ENCODE measurements around the gene NAAA. TPM values are rescaled to one million over a fixed set of nuclear protein-coding genes. Genes with fewer than 3 reads are reported as not detected.

The NAAA gene
- total RNA-seq, 2 donors from 2014 or later = 10.5 to 19.7 TPM

DNA sequence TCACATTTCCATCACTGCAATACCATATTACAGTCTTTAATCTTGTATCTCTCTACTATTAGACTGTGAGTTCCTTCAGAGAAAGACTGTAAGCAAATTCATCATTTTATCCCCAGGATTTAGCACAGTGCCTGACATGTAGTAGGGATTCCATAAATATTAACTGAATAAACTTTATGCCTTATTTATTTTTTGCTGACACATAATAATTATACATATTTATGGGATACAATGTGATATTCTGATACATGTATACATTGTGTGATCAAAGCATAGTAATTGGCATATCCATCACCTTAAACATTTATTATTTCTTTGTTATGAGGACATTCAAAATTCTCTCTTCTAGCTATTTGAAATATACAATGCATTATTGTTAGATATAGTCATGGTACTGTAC is 42.3 kb downstream of the NAAA start:
- intact Hi-C loops (cut with DNase I) = no loop called here
- no peak for DNase-seq
- Histone ChIP-seq H3K36me3 (replicated peaks in 1 of 2; ENCODE audit: insufficient read depth in 1 of 2, low read depth in 2 of 2) (no peaks in the 10 kb centered on the region), H3K27me3 (no peaks in the 10 kb centered on the region), H3K27ac (no peak overlapping the region), H3K9me3 (no peaks in the 10 kb centered on the region), H3K4me3 (no peak overlapping the region), H3K4me1 (no peaks in the 10 kb centered on the region)
- ATAC-seq = no peak
- TF ChIP-seq, protein P1, sequence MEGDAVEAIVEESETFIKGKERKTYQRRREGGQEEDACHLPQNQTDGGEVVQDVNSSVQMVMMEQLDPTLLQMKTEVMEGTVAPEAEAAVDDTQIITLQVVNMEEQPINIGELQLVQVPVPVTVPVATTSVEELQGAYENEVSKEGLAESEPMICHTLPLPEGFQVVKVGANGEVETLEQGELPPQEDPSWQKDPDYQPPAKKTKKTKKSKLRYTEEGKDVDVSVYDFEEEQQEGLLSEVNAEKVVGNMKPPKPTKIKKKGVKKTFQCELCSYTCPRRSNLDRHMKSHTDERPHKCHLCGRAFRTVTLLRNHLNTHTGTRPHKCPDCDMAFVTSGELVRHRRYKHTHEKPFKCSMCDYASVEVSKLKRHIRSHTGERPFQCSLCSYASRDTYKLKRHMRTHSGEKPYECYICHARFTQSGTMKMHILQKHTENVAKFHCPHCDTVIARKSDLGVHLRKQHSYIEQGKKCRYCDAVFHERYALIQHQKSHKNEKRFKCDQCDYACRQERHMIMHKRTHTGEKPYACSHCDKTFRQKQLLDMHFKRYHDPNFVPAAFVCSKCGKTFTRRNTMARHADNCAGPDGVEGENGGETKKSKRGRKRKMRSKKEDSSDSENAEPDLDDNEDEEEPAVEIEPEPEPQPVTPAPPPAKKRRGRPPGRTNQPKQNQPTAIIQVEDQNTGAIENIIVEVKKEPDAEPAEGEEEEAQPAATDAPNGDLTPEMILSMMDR (IDR thresholded peaks at IDR 0.05) = no peak
- TF ChIP-seq POLR2A (IDR thresholded peaks at IDR 0.05) = no peak

DNA sequence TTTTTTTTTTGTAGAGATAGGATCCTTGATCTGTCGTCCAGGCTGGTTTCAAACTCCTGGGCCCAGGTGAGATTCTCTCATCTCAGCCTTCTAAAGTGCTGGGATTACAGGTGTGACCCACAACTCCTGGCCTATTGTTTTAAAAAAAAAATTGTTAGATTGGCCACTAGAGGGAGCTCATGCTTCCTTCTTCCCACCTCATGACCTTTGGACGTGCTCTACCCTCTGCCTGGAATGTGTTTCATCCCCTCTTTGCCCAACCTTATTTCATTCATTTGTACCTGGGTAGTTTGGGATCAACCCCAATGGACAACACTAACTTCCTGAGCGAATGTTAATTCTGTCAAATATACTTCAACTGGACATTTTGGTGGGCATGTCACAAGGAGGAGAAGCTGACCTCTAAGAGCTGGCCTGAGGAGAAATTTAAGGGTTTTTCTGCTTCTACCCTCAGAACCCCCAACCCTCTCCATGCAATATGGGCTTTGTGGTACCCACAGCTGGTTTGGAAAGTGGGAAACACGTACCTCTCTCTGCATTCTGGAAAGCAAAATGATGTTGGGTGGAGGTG is 45.0 kb downstream of the NAAA start:
- no peaks in the 10 kb centered on the region for H3K4me1 ChIP-seq
- H3K9me3 ChIP-seq = no peaks in the 10 kb centered on the region
- WGBS, 2 donors = 28 to 34% methylated on average over 4 of the region's 4 CpGs
- no peaks in the 10 kb centered on the region for H3K27me3 ChIP-seq
- intact Hi-C loops (cut with DNase I) = no loop called here
- peak in 1 of 4 donors; percentile 6 for DNase-seq
- no peak overlapping the region for H3K27ac ChIP-seq
- H3K4me3 ChIP-seq = no peak overlapping the region
- no peaks in the 10 kb centered on the region for H3K36me3 ChIP-seq (replicated peaks in 1 of 2; ENCODE audit: insufficient read depth in 1 of 2, low read depth in 2 of 2)
- peak; percentile 75 for ATAC-seq
- TF ChIP-seq POLR2A (IDR thresholded peaks at IDR 0.05) = no peak
- TF ChIP-seq, protein P1 (IDR thresholded peaks at IDR 0.05) = peak; percentile 43 to 60 (median 53)

DNA sequence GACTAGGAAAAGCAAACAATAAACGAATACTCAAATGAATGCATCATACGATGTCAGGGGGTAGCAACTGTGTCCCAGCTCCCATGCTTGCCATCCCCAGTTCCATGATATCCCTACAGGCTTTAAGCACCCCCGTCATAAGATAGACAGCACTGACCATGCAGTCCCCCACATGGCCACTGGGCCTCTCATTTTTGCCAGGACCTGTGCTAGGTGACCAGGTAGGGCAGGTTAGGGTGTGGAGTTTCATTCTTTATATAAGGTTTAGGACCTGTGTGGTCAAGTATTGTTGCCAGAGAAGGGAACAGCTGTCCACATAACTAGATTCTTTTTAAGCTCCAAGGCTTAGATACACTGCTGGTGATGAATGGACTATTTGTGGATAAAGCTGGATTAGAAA is 48.3 kb downstream of the NAAA start:
- Histone ChIP-seq H3K4me3 (no peak overlapping the region), H3K27ac (no peak overlapping the region), H3K36me3 (replicated peaks in 1 of 2; ENCODE audit: insufficient read depth in 1 of 2, low read depth in 2 of 2) (no peaks in the 10 kb centered on the region), H3K4me1 (no peaks in the 10 kb centered on the region), H3K27me3 (no peaks in the 10 kb centered on the region), H3K9me3 (no peaks in the 10 kb centered on the region)
- ATAC-seq = no peak
- 51 to 71% methylated on average over 3 of the region's 3 CpGs for WGBS, 2 donors
- DNase-seq = no peak
- intact Hi-C loops (cut with DNase I) = no loop called here
- TF ChIP-seq, protein P1 (IDR thresholded peaks at IDR 0.05) = no peak
- no peak for TF ChIP-seq POLR2A (IDR thresholded peaks at IDR 0.05)

DNA sequence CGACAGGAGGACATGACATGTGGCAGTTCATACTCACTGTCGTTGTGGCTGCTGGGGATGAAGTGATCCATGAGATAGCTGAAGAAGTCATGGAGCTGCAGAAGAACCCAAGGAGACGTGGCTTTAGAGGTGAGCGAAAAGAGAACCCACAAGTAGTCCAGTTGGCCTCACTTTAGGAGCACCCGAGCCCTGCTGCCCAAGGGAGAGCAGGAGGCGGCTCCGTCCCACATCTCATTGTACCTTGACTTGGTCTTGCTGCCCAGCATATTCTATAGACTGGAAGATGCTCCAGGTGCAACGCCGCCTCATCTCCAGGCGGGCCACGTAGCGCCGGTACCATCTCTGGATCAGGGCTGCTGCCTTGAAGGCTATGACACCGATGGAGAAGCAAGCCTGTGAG is 49.2 kb downstream of the NAAA start:
- Histone ChIP-seq H3K9me3 (no peaks in the 10 kb centered on the region), H3K36me3 (replicated peaks in 1 of 2; ENCODE audit: insufficient read depth in 1 of 2, low read depth in 2 of 2) (no peaks in the 10 kb centered on the region), H3K27me3 (no peaks in the 10 kb centered on the region), H3K27ac (no peak overlapping the region), H3K4me3 (no peak overlapping the region), H3K4me1 (no peaks in the 10 kb centered on the region)
- ATAC-seq = no peak
- WGBS, 2 donors = 82 to 89% methylated on average over 13 to 14 of the region's 14 CpGs
- TF ChIP-seq, protein P1 (IDR thresholded peaks at IDR 0.05) = no peak
- no peak for TF ChIP-seq POLR2A (IDR thresholded peaks at IDR 0.05)
- DNase-seq = no peak
- intact Hi-C loops (cut with DNase I) = no loop called here

DNA sequence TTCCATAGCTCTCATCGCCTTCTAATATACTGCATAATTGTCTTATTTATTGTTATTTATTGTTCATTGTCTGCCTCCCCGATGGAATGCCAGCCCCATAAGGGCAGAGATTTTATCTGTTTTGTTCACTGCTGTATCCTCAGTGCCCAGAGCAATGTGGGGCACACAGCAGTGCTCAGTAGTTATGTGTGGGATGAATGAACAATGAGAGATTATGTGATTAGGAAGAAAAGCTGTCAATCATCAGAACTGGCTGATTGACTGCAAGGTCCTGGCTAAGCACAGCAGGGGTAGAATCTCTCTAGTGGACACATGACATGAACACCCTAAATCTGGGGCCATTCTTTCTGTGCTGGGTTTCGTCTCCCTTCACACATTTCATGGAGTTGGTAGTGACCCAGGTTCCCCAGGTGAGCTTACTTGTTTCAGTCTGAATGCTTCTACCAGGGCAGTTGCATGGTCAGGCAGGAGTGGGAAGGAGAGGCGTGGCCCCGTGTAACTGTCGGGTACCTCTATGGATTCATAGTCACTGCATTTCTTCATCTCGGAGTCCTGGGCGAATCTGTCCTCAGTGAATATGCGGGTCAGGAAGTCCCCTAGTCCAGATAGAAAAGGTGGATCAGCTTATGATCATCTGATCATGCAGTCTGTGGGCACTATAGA is 51.1 kb downstream of the NAAA start:
- TF ChIP-seq POLR2A (IDR thresholded peaks at IDR 0.05) = no peak
- TF ChIP-seq, protein P1 (IDR thresholded peaks at IDR 0.05) = no peak

More for the DNA sequence above, 51.1 kb downstream of the NAAA start:
- Histone ChIP-seq H3K27me3 (peaks cover 0 to 7% of the 10 kb centered on the region in 2 donors), H3K27ac (no peak overlapping the region), H3K4me1 (no peaks in the 10 kb centered on the region), H3K9me3 (no peaks in the 10 kb centered on the region), H3K36me3 (replicated peaks in 1 of 2; ENCODE audit: insufficient read depth in 1 of 2, low read depth in 2 of 2) (no peaks in the 10 kb centered on the region), H3K4me3 (no peak overlapping the region)
- 75 to 82% methylated on average over 5 to 9 of the region's 9 CpGs for WGBS, 2 donors
- ATAC-seq (no peak), DNase-seq (no peak)
- intact Hi-C loops (cut with DNase I) = no loop called here

Data from body of pancreas (tissue), 4 donors.